Measurements from ENCODE around the gene MCMBP. TPM values are rescaled to one million over a fixed set of nuclear protein-coding genes. Genes with fewer than 3 reads are reported as not detected.

The MCMBP gene
- total RNA-seq, 1 donor from 2014 or later, result 42.9 TPM

GRCh38 chr10:119827430-119827829 lies 45.2 kb downstream of the MCMBP start:
- no peak for DNase-seq (ENCODE audit: low spot score in 2 of 2, unreplicated experiment in 2 of 2)
- peaks cover 45% of the 10 kb centered on the region for H3K36me3 Mint-ChIP-seq
- no peak for TF ChIP-seq CTCF (IDR thresholded peaks at IDR 0.05; ENCODE audit: unreplicated experiment)
- H3K4me1 Mint-ChIP-seq, result peaks cover 8% of the 10 kb centered on the region
- H3K27me3 Mint-ChIP-seq (ENCODE audit: low read depth), result no peaks in the 10 kb centered on the region
- H3K27ac Mint-ChIP-seq, result no peak overlapping the region
- no peak overlapping the region for H3K4me3 Mint-ChIP-seq
- no peaks in the 10 kb centered on the region for H3K9me3 Mint-ChIP-seq

- no peaks in the 10 kb centered on the region for H3K9me3 Mint-ChIP-seq
- peaks cover 39% of the 10 kb centered on the region for H3K36me3 Mint-ChIP-seq
- H3K27ac Mint-ChIP-seq, result peak overlapping the region; percentile 60
- peaks cover 11% of the 10 kb centered on the region for H3K4me1 Mint-ChIP-seq
- no peak overlapping the region for H3K4me3 Mint-ChIP-seq
- no peak for TF ChIP-seq CTCF (IDR thresholded peaks at IDR 0.05; ENCODE audit: unreplicated experiment)
- DNase-seq (ENCODE audit: low spot score in 2 of 2, unreplicated experiment in 2 of 2), result no peak
- H3K27me3 Mint-ChIP-seq (ENCODE audit: low read depth), result no peaks in the 10 kb centered on the region
Measured at GRCh38 chr10:119826771-119827170, 45.9 kb downstream of the MCMBP start.

GRCh38 chr10:119824299-119824698 lies 48.3 kb downstream of the MCMBP start:
- H3K36me3 Mint-ChIP-seq, result peaks cover 29% of the 10 kb centered on the region
- H3K9me3 Mint-ChIP-seq, result no peaks in the 10 kb centered on the region
- DNase-seq (ENCODE audit: low spot score in 2 of 2, unreplicated experiment in 2 of 2), result no peak
- no peak overlapping the region for H3K4me3 Mint-ChIP-seq
- peaks cover 22% of the 10 kb centered on the region for H3K4me1 Mint-ChIP-seq
- no peak overlapping the region for H3K27ac Mint-ChIP-seq
- no peaks in the 10 kb centered on the region for H3K27me3 Mint-ChIP-seq (ENCODE audit: low read depth)
- TF ChIP-seq CTCF (IDR thresholded peaks at IDR 0.05; ENCODE audit: unreplicated experiment), result no peak

- TF ChIP-seq CTCF (IDR thresholded peaks at IDR 0.05; ENCODE audit: unreplicated experiment), result no peak
- DNase-seq (ENCODE audit: low spot score in 2 of 2, unreplicated experiment in 2 of 2), result no peak
- Mint-ChIP-seq H3K27me3 (ENCODE audit: low read depth) (no peaks in the 10 kb centered on the region), H3K27ac (no peak overlapping the region), H3K9me3 (no peaks in the 10 kb centered on the region), H3K4me3 (peak overlapping the region; percentile 87), H3K4me1 (peaks cover 16% of the 10 kb centered on the region), H3K36me3 (peaks cover 19% of the 10 kb centered on the region)
Measured at GRCh38 chr10:119821182-119821581, 51.5 kb downstream of the MCMBP start.

GRCh38 chr10:119818889-119819270 lies 53.8 kb downstream of the MCMBP start:
- Mint-ChIP-seq H3K4me3 (peak overlapping the region; percentile 87), H3K36me3 (peaks cover 20% of the 10 kb centered on the region), H3K9me3 (no peaks in the 10 kb centered on the region), H3K27ac (peak overlapping the region; percentile 89), H3K27me3 (ENCODE audit: low read depth) (no peaks in the 10 kb centered on the region), H3K4me1 (peaks cover 16% of the 10 kb centered on the region)
- no peak for DNase-seq (ENCODE audit: low spot score in 2 of 2, unreplicated experiment in 2 of 2)
- TF ChIP-seq CTCF (IDR thresholded peaks at IDR 0.05; ENCODE audit: unreplicated experiment), result no peak

All from mesothelial cell of epicardium (in vitro differentiated cells).